GM18505 (cell line): ENCODE results near the gene KRT14.

ENCODE experiments used
- ATAC-seq: cut with Tn5 transposase; IDR thresholded peaks from one replicate; pipeline ENCODE4 v1.9.1; 2021; ENCODE audit not compliant: unreplicated experiment
- POLR2A ChIP-seq: IDR thresholded peaks from 4 replicates; pipeline ENCODE4 v1.6.1; 2011; ENCODE audit warnings: borderline replicate concordance; ENCODE audit not compliant: insufficient read depth, insufficient read length; ENCODE audit errors: extremely low read depth

Gene KRT14

GRCh38 chr17:41532947-41533570, 53.6 kb downstream of the KRT14 start:
- no peak for ATAC-seq
- TF ChIP-seq POLR2A, result no peak
